Measurements from ENCODE around the gene GSTO1. TPM values are rescaled to one million over a fixed set of nuclear protein-coding genes. Genes with fewer than 3 reads are reported as not detected.

Gene GSTO1
- total RNA-seq, 3 donors from 2014 or later (not counting 1 experiment from before 2014, with no cell fraction given), result 27.8 to 38.0 (median 31.5) TPM

DNA sequence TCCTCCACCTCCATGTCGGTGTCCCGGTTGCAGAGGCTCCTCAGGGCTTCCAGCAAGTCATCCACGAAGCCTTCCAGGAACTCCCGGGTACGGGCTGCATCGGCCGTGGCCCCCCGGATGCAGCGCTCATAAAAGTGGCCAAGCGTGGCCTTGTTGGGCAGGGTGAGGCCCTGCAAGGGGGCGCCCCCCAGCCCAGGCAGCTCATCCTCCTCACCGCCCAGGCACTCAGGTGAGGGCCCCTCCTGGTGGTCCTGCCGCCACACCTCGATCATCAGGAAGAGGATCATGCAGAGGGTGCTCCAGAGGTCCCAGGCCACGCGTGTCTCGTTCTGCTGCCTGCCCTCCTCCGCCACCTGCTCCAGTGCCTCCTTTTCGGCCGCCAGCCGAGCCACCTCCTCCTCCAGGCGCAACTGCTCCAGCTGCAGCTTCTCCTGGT lies 60.8 kb downstream of the GSTO1 start:
- no peak overlapping the region for H3K4me3 ChIP-seq (ENCODE audit: low read length)
- peak in 1 of 2 donors; percentile 15 for DNase-seq
- H3K27ac ChIP-seq (ENCODE audit: low read length), result no peak overlapping the region
- Mint-ChIP-seq H3K9me3 (no peaks in the 10 kb centered on the region), H3K36me3 (no peaks in the 10 kb centered on the region), H3K4me3 (no peak overlapping the region), H3K4me1 (peaks cover 54 to 71% of the 10 kb centered on the region in 2 donors), H3K27me3 (ENCODE audit: low read depth in 2 of 2) (no peaks in the 10 kb centered on the region), H3K27ac (peak overlapping the region in 1 of 2 donors; percentile 54)
- peak in 1 of 3 donors; percentile 6 for ATAC-seq
- H3K27me3 ChIP-seq (ENCODE audit: control insufficient read depth, insufficient read depth, low read length), result no peaks in the 10 kb centered on the region
- peaks cover 56% of the 10 kb centered on the region for H3K36me3 ChIP-seq (ENCODE audit: control insufficient read depth, insufficient read depth, low read length)
- intact Hi-C loops (cut with micrococcal nuclease), result no loop called here
- WGBS (ENCODE audit: insufficient coverage), result 97% methylated on average over 22 of the region's 22 CpGs
- TF ChIP-seq, protein P1, sequence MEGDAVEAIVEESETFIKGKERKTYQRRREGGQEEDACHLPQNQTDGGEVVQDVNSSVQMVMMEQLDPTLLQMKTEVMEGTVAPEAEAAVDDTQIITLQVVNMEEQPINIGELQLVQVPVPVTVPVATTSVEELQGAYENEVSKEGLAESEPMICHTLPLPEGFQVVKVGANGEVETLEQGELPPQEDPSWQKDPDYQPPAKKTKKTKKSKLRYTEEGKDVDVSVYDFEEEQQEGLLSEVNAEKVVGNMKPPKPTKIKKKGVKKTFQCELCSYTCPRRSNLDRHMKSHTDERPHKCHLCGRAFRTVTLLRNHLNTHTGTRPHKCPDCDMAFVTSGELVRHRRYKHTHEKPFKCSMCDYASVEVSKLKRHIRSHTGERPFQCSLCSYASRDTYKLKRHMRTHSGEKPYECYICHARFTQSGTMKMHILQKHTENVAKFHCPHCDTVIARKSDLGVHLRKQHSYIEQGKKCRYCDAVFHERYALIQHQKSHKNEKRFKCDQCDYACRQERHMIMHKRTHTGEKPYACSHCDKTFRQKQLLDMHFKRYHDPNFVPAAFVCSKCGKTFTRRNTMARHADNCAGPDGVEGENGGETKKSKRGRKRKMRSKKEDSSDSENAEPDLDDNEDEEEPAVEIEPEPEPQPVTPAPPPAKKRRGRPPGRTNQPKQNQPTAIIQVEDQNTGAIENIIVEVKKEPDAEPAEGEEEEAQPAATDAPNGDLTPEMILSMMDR (IDR thresholded peaks at IDR 0.05), result no peak
- H3K9me3 ChIP-seq (ENCODE audit: control insufficient read depth, insufficient read depth, low read length), result no peaks in the 10 kb centered on the region
- peaks cover 35% of the 10 kb centered on the region for H3K4me1 ChIP-seq (ENCODE audit: control insufficient read depth, insufficient read depth, low read length)

DNA sequence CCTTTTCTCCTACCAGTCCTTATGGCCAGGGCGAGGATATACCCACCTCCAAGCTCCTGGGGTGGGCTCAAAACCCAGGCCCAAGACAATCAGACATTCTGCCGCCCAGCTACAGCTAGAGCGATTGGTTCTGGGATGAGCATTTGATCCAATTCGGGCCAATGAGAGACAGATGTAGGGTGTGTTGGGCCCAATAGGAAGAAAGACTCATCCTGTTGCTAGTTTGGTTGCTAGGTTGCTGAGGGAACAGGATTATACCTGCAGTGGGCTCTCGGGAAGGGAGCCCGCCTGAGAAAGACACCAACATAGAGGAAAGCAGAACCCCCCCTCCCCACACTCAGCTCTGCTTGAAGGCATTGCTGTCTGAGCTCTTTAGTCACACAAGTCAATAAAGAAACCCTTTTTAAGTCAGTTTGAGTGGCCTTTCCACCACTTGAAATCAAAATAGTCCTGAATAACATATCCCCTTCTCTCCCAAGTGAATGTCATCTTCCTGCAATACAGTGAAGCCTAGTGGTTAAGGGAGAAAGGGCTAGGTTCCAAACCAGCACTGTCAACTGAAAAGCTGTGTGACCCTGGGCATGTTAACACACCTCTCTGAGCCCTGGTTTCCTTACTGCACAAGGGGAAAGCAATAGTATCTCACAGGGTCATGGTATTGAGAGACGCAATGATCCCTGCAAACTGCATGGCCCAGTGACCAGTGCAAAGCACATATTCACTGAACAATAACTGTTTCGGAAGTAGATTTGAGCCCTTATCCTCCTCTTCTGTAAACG lies 61.8 kb downstream of the GSTO1 start:
- Mint-ChIP-seq H3K36me3 (no peaks in the 10 kb centered on the region), H3K4me3 (no peak overlapping the region), H3K27me3 (ENCODE audit: low read depth in 2 of 2) (no peaks in the 10 kb centered on the region), H3K9me3 (no peaks in the 10 kb centered on the region), H3K4me1 (peaks cover 63 to 72% of the 10 kb centered on the region in 2 donors), H3K27ac (peak overlapping the region; percentile 70 to 100)
- Histone ChIP-seq H3K27me3 (ENCODE audit: control insufficient read depth, insufficient read depth, low read length) (no peaks in the 10 kb centered on the region), H3K9me3 (ENCODE audit: control insufficient read depth, insufficient read depth, low read length) (no peaks in the 10 kb centered on the region), H3K4me1 (ENCODE audit: control insufficient read depth, insufficient read depth, low read length) (peaks cover 35% of the 10 kb centered on the region), H3K36me3 (ENCODE audit: control insufficient read depth, insufficient read depth, low read length) (peaks cover 49% of the 10 kb centered on the region), H3K27ac (ENCODE audit: low read length) (no peak overlapping the region), H3K4me3 (ENCODE audit: low read length) (no peak overlapping the region)
- no peak for DNase-seq
- TF ChIP-seq, protein P1 (IDR thresholded peaks at IDR 0.05), result no peak
- intact Hi-C loops (cut with micrococcal nuclease), result no loop called here
- WGBS (ENCODE audit: insufficient coverage), result 96% methylated on average over 9 of the region's 9 CpGs
- ATAC-seq, result no peak

Other genes starting within 250 kb of the GSTO1 start
- gene COL17A1, start 169.0 kb upstream of the GSTO1 start, total RNA-seq, result not detected
- 10 to 100 TPM in 2 of 3 donors, 1 to 10 TPM in 1; 9.1 to 19.1 (median 18.3) TPM for gene SFR1, start 132.7 kb upstream of the GSTO1 start, total RNA-seq
- under 1 TPM in 1 of 3 donors, not detected in 2; 0.16 TPM for gene CFAP43, start 22.5 kb upstream of the GSTO1 start, total RNA-seq
- 1 to 10 TPM in 1 of 3 donors, under 1 TPM in 2; 0.75 to 1.4 (median 0.84) TPM for gene GSTO2, start 14.3 kb downstream of the GSTO1 start, total RNA-seq
- 100 to 1,000 TPM; 172 to 225 (median 176) TPM for gene ITPRIP, start 83.6 kb downstream of the GSTO1 start, total RNA-seq
- under 1 TPM; 0.07 to 0.15 (median 0.11) TPM for gene CFAP58, start 98.9 kb downstream of the GSTO1 start, total RNA-seq

Data from natural killer cell (primary cell).